IPS-15b (cell line): Measurements from ENCODE around the gene POLR2J.
"Not testable (repeated sequence)": the region's sequence is repeated elsewhere in the genome, so short reads cannot be mapped to it uniquely, and the experiment has no call there.

Source experiments
- H3K27me3 ChIP-seq: one replicate; pipeline ENCODE4 v1.6.1; 2013; ENCODE audit warnings: low read length; ENCODE audit not compliant: control insufficient read depth, insufficient read depth
- H3K36me3 ChIP-seq: one replicate; pipeline ENCODE4 v1.6.1; 2013; ENCODE audit warnings: low read length; ENCODE audit not compliant: control insufficient read depth, insufficient read depth
- H3K4me1 ChIP-seq: one replicate; pipeline ENCODE4 v1.6.1; 2013; ENCODE audit warnings: mild to moderate bottlenecking, low read length; ENCODE audit not compliant: control insufficient read depth, insufficient read depth
- H3K4me3 ChIP-seq: one replicate; pipeline ENCODE4 v1.5.1; 2013; ENCODE audit warnings: low read depth, low read length
- H3K9ac ChIP-seq: one replicate; pipeline ENCODE4 v1.6.1; 2013; ENCODE audit warnings: low read depth, mild to moderate bottlenecking, low read length
- H3K9me3 ChIP-seq: one replicate; pipeline ENCODE4 v1.6.1; 2013; ENCODE audit warnings: mild to moderate bottlenecking, low read length; ENCODE audit not compliant: control insufficient read depth, insufficient read depth

POLR2J gene

DNA sequence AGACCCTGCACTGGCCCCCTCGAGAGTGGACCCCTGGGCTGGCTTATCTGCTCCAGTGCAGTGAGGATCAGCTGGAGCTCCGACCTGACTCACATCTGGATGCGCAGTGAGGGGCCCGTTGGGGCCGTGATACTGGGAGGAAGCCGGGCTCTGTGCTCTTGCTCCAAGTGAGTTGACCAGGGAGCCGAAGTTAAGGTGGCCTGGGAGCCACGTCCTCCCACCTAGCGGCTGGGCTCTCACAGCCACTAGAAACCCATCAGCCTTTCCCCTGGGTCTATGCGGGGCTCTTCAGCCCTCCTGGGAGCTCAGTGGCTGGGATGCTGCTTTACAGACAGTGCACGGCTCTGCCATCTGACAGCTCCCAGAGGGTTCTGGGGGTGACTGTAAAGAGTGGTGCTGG, 23.1 kb downstream of the POLR2J start:
- peaks cover 16% of the 10 kb centered on the region for H3K36me3 ChIP-seq
- no peak overlapping the region for H3K9ac ChIP-seq
- H3K9me3 ChIP-seq: no peaks in the 10 kb centered on the region
- H3K27me3 ChIP-seq: no peaks in the 10 kb centered on the region
- no peak overlapping the region for H3K4me3 ChIP-seq
- H3K4me1 ChIP-seq: no peaks in the 10 kb centered on the region

DNA sequence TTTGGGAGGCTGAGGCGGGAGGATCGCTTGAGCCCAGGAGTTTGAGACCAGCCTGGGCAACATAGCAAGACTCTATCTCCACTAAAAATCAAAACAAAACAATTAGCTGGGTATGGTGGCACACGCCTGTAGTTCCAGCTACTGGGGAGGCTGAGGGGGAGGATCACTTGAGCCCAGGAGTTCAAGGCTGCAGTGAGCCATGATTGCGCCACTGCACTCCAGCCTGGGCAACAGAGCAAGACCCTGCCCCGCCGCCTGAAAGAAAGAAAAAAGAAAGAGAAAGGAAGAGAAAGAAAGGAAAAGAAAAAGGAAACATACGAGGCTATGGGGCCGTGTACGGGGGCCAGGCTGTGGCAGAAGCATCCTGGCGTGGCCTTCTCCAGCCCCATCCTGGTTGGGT, 23.8 kb downstream of the POLR2J start:
- not testable (repeated sequence) for H3K9me3 ChIP-seq, H3K4me3 ChIP-seq, H3K4me1 ChIP-seq, H3K9ac ChIP-seq, H3K27me3 ChIP-seq
- peaks cover 16% of the 10 kb centered on the region for H3K36me3 ChIP-seq

- H3K9me3 ChIP-seq: no peaks in the 10 kb centered on the region
- no peaks in the 10 kb centered on the region for H3K27me3 ChIP-seq
- H3K4me3 ChIP-seq: no peak overlapping the region
- H3K36me3 ChIP-seq: peaks cover 16% of the 10 kb centered on the region
- no peak overlapping the region for H3K9ac ChIP-seq
- no peaks in the 10 kb centered on the region for H3K4me1 ChIP-seq
Observed at GRCh38 chr7:102454468-102454867, 24.3 kb downstream of the POLR2J start.

DNA sequence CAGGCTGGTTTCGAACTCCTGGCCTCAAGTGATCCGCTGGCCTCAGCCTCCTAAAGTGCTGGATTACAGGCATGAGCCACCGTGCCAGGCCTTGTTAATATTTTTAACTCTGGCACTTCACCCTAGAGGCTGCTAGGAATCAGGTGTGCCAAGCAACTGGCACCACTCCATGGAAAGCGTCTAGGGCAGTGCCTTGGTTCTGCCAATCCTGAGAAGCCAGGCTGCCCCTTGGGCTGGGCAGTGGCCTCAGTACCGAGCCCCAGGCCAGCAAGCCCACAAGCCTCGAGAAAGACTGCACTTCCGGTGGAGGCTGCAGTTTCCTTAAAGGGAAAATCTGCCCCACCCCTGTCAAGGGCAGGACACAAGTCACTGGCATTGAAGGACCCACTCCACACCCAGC, 25.4 kb downstream of the POLR2J start:
- Histone ChIP-seq H3K9ac (no peak overlapping the region), H3K36me3 (peaks cover 12% of the 10 kb centered on the region), H3K27me3 (no peaks in the 10 kb centered on the region), H3K4me3 (no peak overlapping the region), H3K9me3 (no peaks in the 10 kb centered on the region), H3K4me1 (no peaks in the 10 kb centered on the region)

- H3K9ac ChIP-seq: no peak overlapping the region
Observed at GRCh38 chr7:102452451-102452850, 26.3 kb downstream of the POLR2J start.

GRCh38 chr7:102451371-102452054, 27.2 kb downstream of the POLR2J start:
- Histone ChIP-seq H3K4me3 (no peak overlapping the region), H3K4me1 (no peaks in the 10 kb centered on the region), H3K36me3 (peaks cover 2% of the 10 kb centered on the region), H3K9me3 (no peaks in the 10 kb centered on the region), H3K27me3 (no peaks in the 10 kb centered on the region), H3K9ac (no peak overlapping the region)

More at GRCh38 chr7:102452451-102452850, 26.3 kb downstream of the POLR2J start:
- H3K36me3 ChIP-seq: peaks cover 6% of the 10 kb centered on the region
- H3K4me1 ChIP-seq: no peaks in the 10 kb centered on the region
- no peaks in the 10 kb centered on the region for H3K27me3 ChIP-seq
- H3K4me3 ChIP-seq: no peak overlapping the region
- H3K9me3 ChIP-seq: no peaks in the 10 kb centered on the region

GRCh38 chr7:102450242-102450641, 28.5 kb downstream of the POLR2J start:
- no peak overlapping the region for H3K9ac ChIP-seq
- no peaks in the 10 kb centered on the region for H3K9me3 ChIP-seq
- no peaks in the 10 kb centered on the region for H3K4me1 ChIP-seq
- no peak overlapping the region for H3K4me3 ChIP-seq
- H3K36me3 ChIP-seq: no peaks in the 10 kb centered on the region
- no peaks in the 10 kb centered on the region for H3K27me3 ChIP-seq

GRCh38 chr7:102449136-102449535, 29.6 kb downstream of the POLR2J start:
- Histone ChIP-seq H3K9me3 (no peaks in the 10 kb centered on the region), H3K27me3 (no peaks in the 10 kb centered on the region), H3K9ac (no peak overlapping the region), H3K4me3 (no peak overlapping the region), H3K36me3 (no peaks in the 10 kb centered on the region), H3K4me1 (no peaks in the 10 kb centered on the region)

DNA sequence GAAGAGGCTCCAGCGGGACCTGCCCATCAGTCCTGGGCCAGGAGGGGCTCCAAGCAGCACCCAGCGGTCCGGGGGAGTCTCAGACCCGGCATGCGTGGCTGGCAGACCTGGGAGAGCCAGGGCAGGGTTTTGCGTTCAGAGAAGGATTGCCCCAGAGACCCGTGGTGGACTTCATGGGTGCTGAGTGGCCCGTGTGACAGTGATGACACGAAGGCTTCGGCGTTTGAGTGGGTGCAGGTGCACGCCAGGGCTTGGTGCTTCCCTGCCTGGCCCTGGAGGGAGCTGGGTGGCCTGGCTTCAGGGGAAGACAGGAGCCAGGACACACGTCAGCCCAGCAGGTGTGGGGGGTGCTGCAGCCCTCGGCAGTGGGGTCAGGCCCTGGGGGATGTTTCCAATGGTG, 31.4 kb downstream of the POLR2J start:
- Histone ChIP-seq H3K9ac (no peak overlapping the region), H3K4me1 (no peaks in the 10 kb centered on the region), H3K36me3 (no peaks in the 10 kb centered on the region), H3K27me3 (no peaks in the 10 kb centered on the region), H3K4me3 (no peak overlapping the region), H3K9me3 (no peaks in the 10 kb centered on the region)

- H3K9me3 ChIP-seq: no peaks in the 10 kb centered on the region
- peaks cover 2% of the 10 kb centered on the region for H3K4me1 ChIP-seq
- H3K27me3 ChIP-seq: no peaks in the 10 kb centered on the region
- H3K36me3 ChIP-seq: no peaks in the 10 kb centered on the region
- H3K9ac ChIP-seq: no peak overlapping the region
- no peak overlapping the region for H3K4me3 ChIP-seq
Observed at GRCh38 chr7:102446387-102447156, 32.1 kb downstream of the POLR2J start.

GRCh38 chr7:102445674-102446071, 33.0 kb downstream of the POLR2J start:
- no peaks in the 10 kb centered on the region for H3K36me3 ChIP-seq
- peaks cover 5% of the 10 kb centered on the region for H3K4me1 ChIP-seq
- no peaks in the 10 kb centered on the region for H3K27me3 ChIP-seq
- no peak overlapping the region for H3K9ac ChIP-seq
- H3K9me3 ChIP-seq: no peaks in the 10 kb centered on the region
- no peak overlapping the region for H3K4me3 ChIP-seq
